ENCODE data around the gene TRIP4. TPM values are rescaled to one million over a fixed set of nuclear protein-coding genes. Genes with fewer than 3 reads are reported as not detected.
"Not testable (repeated sequence)": the region's sequence is repeated elsewhere in the genome, so short reads cannot be mapped to it uniquely, and the experiment has no call there.

Gene TRIP4
- polyA plus RNA-seq, 3 donors = 23.0 to 40.1 (median 35.6) TPM

DNA sequence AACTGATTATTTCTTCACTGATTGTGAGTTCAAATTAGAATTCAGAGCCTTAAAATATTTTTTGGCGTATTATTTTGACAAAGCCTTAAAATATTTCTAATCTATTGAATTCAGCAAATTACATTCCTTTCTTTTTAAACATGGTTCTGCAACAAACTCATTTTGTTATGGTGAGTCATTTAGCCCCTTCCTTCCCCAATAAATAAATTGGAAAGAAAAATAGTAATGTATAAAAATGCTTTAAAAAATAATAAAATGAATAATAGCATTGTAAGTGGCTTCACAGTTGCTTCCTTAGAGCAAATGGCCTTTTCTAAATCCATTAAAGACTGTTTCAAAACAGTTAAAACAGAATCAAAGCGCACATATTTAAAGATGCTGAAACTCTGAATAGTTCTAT, 43.8 kb upstream of the TRIP4 start:
- H3K4me1 Mint-ChIP-seq = no peaks in the 10 kb centered on the region
- intact Hi-C loops (cut with micrococcal nuclease) = no loop called here
- Histone ChIP-seq H3K27ac (ENCODE audit: low read depth in 1 of 2, low read length in 2 of 2) (no peak overlapping the region), H3K79me2 (ENCODE audit: insufficient read depth, low read length) (peaks cover 58% of the 10 kb centered on the region), H3K36me3 (replicated peaks in 1 of 2; ENCODE audit: control insufficient read depth in 1 of 2, insufficient read depth in 2 of 2, low read length in 2 of 2) (peaks cover 19 to 64% of the 10 kb centered on the region in 2 donors), H3K4me1 (ENCODE audit: control insufficient read depth in 1 of 2, insufficient read depth in 2 of 2, low read length in 2 of 2) (no peaks in the 10 kb centered on the region), H3K27me3 (ENCODE audit: control insufficient read depth in 2 of 2, insufficient read depth in 2 of 2, low read length in 2 of 2) (no peaks in the 10 kb centered on the region), H4K20me1 (ENCODE audit: insufficient read depth, low read length) (peaks cover 46% of the 10 kb centered on the region), H2AFZ (ENCODE audit: insufficient read depth, low read depth, low read length, poor library complexity, severe bottlenecking) (no peak overlapping the region), H3K4me3 (replicated peaks in 1 of 3; ENCODE audit: low read depth in 2 of 3, low read length in 3 of 3) (no peak overlapping the region), H3K9ac (ENCODE audit: insufficient read depth, low read length, poor library complexity, severe bottlenecking) (no peak overlapping the region), H3K9me3 (replicated peaks in 1 of 2; ENCODE audit: control insufficient read depth in 1 of 2, insufficient read depth in 1 of 2, low read length in 2 of 2) (no peaks in the 10 kb centered on the region), H3K4me2 (replicated peaks; ENCODE audit: extremely low read depth, low read length, poor library complexity, severe bottlenecking) (no peak overlapping the region)
- H3K4me3 Mint-ChIP-seq = no peak overlapping the region
- no peak for DNase-seq
- H3K36me3 Mint-ChIP-seq = peaks cover 41 to 45% of the 10 kb centered on the region in 2 donors
- H3K27me3 Mint-ChIP-seq (ENCODE audit: low read depth in 3 of 3) = peaks cover 0 to 1% (median 0%) of the 10 kb centered on the region in 3 donors
- H3K9me3 Mint-ChIP-seq = peaks cover 0 to 2% (median 0%) of the 10 kb centered on the region in 7 donors
- TF ChIP-seq, protein P1, sequence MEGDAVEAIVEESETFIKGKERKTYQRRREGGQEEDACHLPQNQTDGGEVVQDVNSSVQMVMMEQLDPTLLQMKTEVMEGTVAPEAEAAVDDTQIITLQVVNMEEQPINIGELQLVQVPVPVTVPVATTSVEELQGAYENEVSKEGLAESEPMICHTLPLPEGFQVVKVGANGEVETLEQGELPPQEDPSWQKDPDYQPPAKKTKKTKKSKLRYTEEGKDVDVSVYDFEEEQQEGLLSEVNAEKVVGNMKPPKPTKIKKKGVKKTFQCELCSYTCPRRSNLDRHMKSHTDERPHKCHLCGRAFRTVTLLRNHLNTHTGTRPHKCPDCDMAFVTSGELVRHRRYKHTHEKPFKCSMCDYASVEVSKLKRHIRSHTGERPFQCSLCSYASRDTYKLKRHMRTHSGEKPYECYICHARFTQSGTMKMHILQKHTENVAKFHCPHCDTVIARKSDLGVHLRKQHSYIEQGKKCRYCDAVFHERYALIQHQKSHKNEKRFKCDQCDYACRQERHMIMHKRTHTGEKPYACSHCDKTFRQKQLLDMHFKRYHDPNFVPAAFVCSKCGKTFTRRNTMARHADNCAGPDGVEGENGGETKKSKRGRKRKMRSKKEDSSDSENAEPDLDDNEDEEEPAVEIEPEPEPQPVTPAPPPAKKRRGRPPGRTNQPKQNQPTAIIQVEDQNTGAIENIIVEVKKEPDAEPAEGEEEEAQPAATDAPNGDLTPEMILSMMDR (IDR thresholded peaks at IDR 0.05) = no peak
- WGBS (ENCODE audit: insufficient coverage) = no CpG with 5 or more reads among the region's 2 CpGs
- H3K27ac Mint-ChIP-seq = no peak overlapping the region

DNA sequence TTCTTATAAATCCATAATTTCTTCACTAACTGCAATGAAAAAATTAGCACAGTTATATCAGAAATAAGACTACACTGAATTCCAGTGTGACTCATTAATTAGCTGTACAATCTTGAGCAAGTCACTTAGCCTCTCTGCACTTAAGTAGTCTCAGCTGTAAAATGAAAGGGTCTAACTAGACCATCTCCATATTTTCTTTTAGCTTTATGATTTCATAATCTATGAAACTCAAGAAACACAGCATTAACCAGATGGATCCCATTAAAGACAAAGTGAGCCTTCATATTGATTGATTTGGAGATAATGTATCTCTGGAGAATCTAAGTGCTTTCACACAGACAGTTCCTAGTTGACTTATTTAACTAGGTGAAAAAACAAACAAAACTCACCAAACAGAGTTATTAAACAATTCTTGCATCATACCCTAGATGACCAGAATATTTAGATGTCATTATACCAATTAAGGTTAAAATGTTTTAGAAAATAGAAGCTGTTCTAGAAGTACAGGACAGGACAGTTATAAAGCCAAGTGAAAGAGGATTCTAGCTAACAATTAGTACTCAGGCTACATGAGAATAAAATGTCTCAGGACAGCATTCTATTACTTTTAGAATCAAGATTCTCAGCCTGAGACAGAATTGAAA, 42.9 kb upstream of the TRIP4 start:
- intact Hi-C loops (cut with micrococcal nuclease) = no loop called here
- Histone ChIP-seq H3K4me1 (ENCODE audit: control insufficient read depth in 1 of 2, insufficient read depth in 2 of 2, low read length in 2 of 2) (no peaks in the 10 kb centered on the region), H3K27me3 (ENCODE audit: control insufficient read depth in 2 of 2, insufficient read depth in 2 of 2, low read length in 2 of 2) (no peaks in the 10 kb centered on the region), H3K79me2 (ENCODE audit: insufficient read depth, low read length) (peaks cover 67% of the 10 kb centered on the region), H3K4me2 (replicated peaks; ENCODE audit: extremely low read depth, low read length, poor library complexity, severe bottlenecking) (no peak overlapping the region), H3K36me3 (replicated peaks in 1 of 2; ENCODE audit: control insufficient read depth in 1 of 2, insufficient read depth in 2 of 2, low read length in 2 of 2) (peaks cover 18 to 60% of the 10 kb centered on the region in 2 donors), H3K27ac (ENCODE audit: low read depth in 1 of 2, low read length in 2 of 2) (no peak overlapping the region), H3K4me3 (replicated peaks in 1 of 3; ENCODE audit: low read depth in 2 of 3, low read length in 3 of 3) (no peak overlapping the region), H3K9ac (ENCODE audit: insufficient read depth, low read length, poor library complexity, severe bottlenecking) (peak overlapping the region; percentile 4), H2AFZ (ENCODE audit: insufficient read depth, low read depth, low read length, poor library complexity, severe bottlenecking) (no peak overlapping the region), H4K20me1 (ENCODE audit: insufficient read depth, low read length) (peaks cover 54% of the 10 kb centered on the region), H3K9me3 (replicated peaks in 1 of 2; ENCODE audit: control insufficient read depth in 1 of 2, insufficient read depth in 1 of 2, low read length in 2 of 2) (no peaks in the 10 kb centered on the region)
- Mint-ChIP-seq H3K9me3 (peaks cover 0 to 2% (median 0%) of the 10 kb centered on the region in 7 donors), H3K36me3 (peaks cover 43 to 49% of the 10 kb centered on the region in 2 donors), H3K27me3 (ENCODE audit: low read depth in 3 of 3) (peaks cover 0 to 1% (median 0%) of the 10 kb centered on the region in 3 donors), H3K4me1 (no peaks in the 10 kb centered on the region), H3K27ac (no peak overlapping the region), H3K4me3 (no peak overlapping the region)
- TF ChIP-seq, protein P1 (IDR thresholded peaks at IDR 0.05) = no peak
- no peak for DNase-seq

DNA sequence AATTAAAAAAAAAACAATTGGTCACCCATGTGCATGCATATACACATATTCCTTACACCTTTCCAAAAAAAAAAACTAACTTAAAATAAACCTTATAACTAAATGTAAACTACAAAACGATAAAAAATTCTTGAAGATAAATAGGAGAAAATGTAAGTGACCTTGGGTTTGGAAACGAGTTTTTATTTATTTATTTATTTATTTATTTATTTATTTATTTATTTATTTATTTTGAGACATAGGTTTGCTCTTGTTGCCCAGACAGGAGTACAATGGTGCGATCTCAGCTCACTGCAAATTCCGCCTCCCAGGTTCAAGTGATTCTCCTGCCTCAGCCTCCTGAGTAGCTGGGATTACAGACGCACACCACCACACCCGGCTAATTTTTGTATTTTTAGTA, 41.4 kb upstream of the TRIP4 start:
- H3K36me3 Mint-ChIP-seq = peaks cover 35 to 48% of the 10 kb centered on the region in 2 donors

More for the DNA sequence above, 41.4 kb upstream of the TRIP4 start:
- H3K79me2 ChIP-seq (ENCODE audit: insufficient read depth, low read length) = peaks cover 81% of the 10 kb centered on the region
- peaks cover 64% of the 10 kb centered on the region for H4K20me1 ChIP-seq (ENCODE audit: insufficient read depth, low read length)
- H3K9me3 Mint-ChIP-seq; H3K4me3 Mint-ChIP-seq; intact Hi-C loops (cut with micrococcal nuclease); DNase-seq; H3K27ac Mint-ChIP-seq; H3K4me3 ChIP-seq (replicated peaks in 1 of 3; ENCODE audit: low read depth in 2 of 3, low read length in 3 of 3); H3K27ac ChIP-seq (ENCODE audit: low read depth in 1 of 2, low read length in 2 of 2); H3K27me3 Mint-ChIP-seq (ENCODE audit: low read depth in 3 of 3); H2AFZ ChIP-seq (ENCODE audit: insufficient read depth, low read depth, low read length, poor library complexity, severe bottlenecking); H3K4me1 ChIP-seq (ENCODE audit: control insufficient read depth in 1 of 2, insufficient read depth in 2 of 2, low read length in 2 of 2); H3K9me3 ChIP-seq (replicated peaks in 1 of 2; ENCODE audit: control insufficient read depth in 1 of 2, insufficient read depth in 1 of 2, low read length in 2 of 2); H3K4me2 ChIP-seq (replicated peaks; ENCODE audit: extremely low read depth, low read length, poor library complexity, severe bottlenecking); H3K27me3 ChIP-seq (ENCODE audit: control insufficient read depth in 2 of 2, insufficient read depth in 2 of 2, low read length in 2 of 2); H3K4me1 Mint-ChIP-seq; H3K9ac ChIP-seq (ENCODE audit: insufficient read depth, low read length, poor library complexity, severe bottlenecking): not testable (repeated sequence)
- WGBS (ENCODE audit: insufficient coverage) = 100% methylated on average over 2 of the region's 6 CpGs
- peaks cover 12 to 48% of the 10 kb centered on the region in 2 donors for H3K36me3 ChIP-seq (replicated peaks in 1 of 2; ENCODE audit: control insufficient read depth in 1 of 2, insufficient read depth in 2 of 2, low read length in 2 of 2)

All from CD14-positive monocyte (primary cell).